ENCODE data around the gene BNIP3.
A peak's percentile ranks its signal among the peaks of the same experiment; 100 is the strongest.

The BNIP3 gene

GRCh38 chr10:131982796-131983195 lies 1.1 kb upstream of the BNIP3 start:
- no peak for TF ChIP-seq CTCF (IDR thresholded peaks at IDR 0.05)
- Histone ChIP-seq H3K4me3 (peak overlapping the region; percentile 80), H3K27ac (no peak overlapping the region)
- no peak for DNase-seq (ENCODE audit: low spot score)

GRCh38 chr10:131982185-131982756 lies 548 bp upstream of the BNIP3 start:
- no peak for DNase-seq (ENCODE audit: low spot score)
- H3K4me3 ChIP-seq, result peak overlapping the region; percentile 80
- H3K27ac ChIP-seq, result peak overlapping the region in 1 of 2 donors; percentile 67
- TF ChIP-seq CTCF (IDR thresholded peaks at IDR 0.05), result no peak

- no peak for TF ChIP-seq CTCF (IDR thresholded peaks at IDR 0.05)
- Histone ChIP-seq H3K27ac (peak overlapping the region; percentile 29 to 67), H3K4me3 (peak overlapping the region; percentile 80)
- DNase-seq (ENCODE audit: low spot score), result no peak
Observed at GRCh38 chr10:131980761-131981428, 828 bp downstream of the BNIP3 start.

- no peak overlapping the region for H3K27ac ChIP-seq
- DNase-seq (ENCODE audit: low spot score), result no peak
- TF ChIP-seq CTCF (IDR thresholded peaks at IDR 0.05), result no peak
- H3K4me3 ChIP-seq, result peak overlapping the region; percentile 80
Observed at GRCh38 chr10:131980321-131980720, 1.4 kb downstream of the BNIP3 start.

- TF ChIP-seq CTCF (IDR thresholded peaks at IDR 0.05), result no peak
- peak overlapping the region; percentile 56 for H3K4me3 ChIP-seq
- H3K27ac ChIP-seq, result peak overlapping the region in 1 of 2 donors; percentile 17
- no peak for DNase-seq (ENCODE audit: low spot score)
Observed at GRCh38 chr10:131979821-131980270, 1.9 kb downstream of the BNIP3 start.

- Histone ChIP-seq H3K4me3 (peak overlapping the region; percentile 56), H3K27ac (peak overlapping the region in 1 of 2 donors; percentile 17)
- TF ChIP-seq CTCF (IDR thresholded peaks at IDR 0.05), result no peak
- no peak for DNase-seq (ENCODE audit: low spot score)
Observed at GRCh38 chr10:131979336-131979735, 2.4 kb downstream of the BNIP3 start.

- no peak for DNase-seq (ENCODE audit: low spot score)
- no peak for TF ChIP-seq CTCF (IDR thresholded peaks at IDR 0.05)
- H3K27ac ChIP-seq, result no peak overlapping the region
- H3K4me3 ChIP-seq, result no peak overlapping the region
Observed at GRCh38 chr10:131978851-131979250, 2.9 kb downstream of the BNIP3 start.
